NCI-H1436 (cell line): Measurements from ENCODE around the gene BAHCC1.

Source experiments
- DNase-seq: peaks from one replicate; lab custom pipeline; 2025; lab: John Stamatoyannopoulos, UW

Gene BAHCC1

GRCh38 chr17:81386646-81387099 lies 8.6 kb upstream of the BAHCC1 start:
- DNase-seq, result no peak

- no peak for DNase-seq
Measured at GRCh38 chr17:81387100-81388090, 7.9 kb upstream of the BAHCC1 start.

- DNase-seq, result no peak
Measured at GRCh38 chr17:81388091-81388611, 7.1 kb upstream of the BAHCC1 start.

DNA sequence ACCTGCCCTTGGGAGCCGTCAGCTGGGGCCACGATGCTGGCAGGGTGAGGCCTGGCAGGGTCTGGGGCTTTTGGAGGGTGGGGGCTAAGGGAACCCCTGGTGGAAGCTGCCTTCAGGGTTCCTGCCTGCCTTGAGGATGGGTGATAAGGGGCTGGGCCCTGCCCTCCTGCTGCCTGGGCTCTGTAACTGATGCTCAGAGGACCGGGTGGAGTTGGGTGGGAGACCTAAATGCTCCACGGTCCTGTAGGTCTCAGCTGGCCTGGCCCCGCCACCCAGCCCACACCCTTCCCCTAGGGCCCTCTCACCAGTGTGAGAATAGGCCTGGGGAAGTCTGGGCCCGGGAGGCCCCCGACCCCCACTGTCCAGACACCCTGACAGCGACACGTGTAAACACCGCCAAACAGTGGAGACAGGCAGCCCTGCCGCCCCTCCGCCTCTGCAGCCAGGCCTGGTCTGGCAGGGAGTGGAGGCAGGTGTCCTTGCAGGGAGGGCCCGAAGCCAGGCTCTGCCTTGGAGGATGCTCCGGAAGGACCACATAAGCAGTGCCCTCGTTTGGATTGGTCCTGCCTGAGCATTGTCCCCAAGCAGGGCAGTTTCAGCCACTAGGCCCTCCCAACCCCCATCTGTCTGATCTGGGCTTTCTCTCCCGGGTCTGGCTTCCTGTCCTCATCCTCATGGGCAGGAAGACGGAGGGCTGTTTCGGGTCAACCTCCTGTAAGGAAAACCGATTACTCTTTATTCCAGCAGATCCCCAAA lies 6.5 kb upstream of the BAHCC1 start:
- DNase-seq, result no peak

- DNase-seq, result no peak
Measured at GRCh38 chr17:81389585-81389984, 5.7 kb upstream of the BAHCC1 start.

DNA sequence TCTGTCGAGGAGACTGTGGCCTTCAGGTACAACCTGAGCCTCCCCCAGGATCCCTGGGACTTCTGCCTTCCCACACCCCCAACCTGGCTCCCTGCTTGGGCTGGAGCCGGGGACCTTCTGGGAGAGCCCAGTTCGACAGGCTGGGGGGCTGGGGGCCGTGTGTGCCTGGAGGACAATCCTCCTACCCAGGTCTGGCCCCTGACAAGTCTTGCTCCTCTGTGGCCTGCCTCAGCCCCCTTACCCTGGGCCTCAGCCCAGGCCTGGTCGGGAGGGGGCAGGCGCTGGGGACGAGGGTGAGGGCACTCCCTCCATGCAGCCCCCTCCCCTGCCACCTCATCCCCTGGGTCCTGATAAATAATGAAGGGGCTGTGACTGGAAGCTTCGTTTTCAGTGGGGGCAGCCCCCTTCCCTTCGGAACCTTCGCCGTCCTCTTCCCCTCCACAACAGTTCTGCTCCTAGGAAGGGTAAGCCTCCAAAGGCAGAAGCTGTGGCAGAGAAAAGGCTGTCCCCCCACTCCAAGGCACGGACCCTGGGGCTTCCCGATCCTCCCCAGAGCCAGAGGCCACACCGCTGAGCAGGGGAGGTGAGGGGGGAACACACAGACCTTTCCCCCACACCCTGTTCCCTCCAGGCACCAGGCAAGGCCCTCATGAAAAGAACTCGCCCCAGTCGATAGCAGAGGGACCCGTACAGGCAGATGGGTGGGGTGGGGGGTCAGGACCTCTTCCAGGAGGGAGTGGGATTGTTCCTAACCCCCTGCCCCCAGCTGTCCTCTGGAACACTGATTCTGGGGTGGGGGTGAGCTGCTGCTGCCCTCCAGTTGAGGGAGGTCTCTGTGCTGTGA lies 5.0 kb upstream of the BAHCC1 start:
- DNase-seq, result no peak

- no peak for DNase-seq
Measured at GRCh38 chr17:81390873-81391255, 4.4 kb upstream of the BAHCC1 start.

DNA sequence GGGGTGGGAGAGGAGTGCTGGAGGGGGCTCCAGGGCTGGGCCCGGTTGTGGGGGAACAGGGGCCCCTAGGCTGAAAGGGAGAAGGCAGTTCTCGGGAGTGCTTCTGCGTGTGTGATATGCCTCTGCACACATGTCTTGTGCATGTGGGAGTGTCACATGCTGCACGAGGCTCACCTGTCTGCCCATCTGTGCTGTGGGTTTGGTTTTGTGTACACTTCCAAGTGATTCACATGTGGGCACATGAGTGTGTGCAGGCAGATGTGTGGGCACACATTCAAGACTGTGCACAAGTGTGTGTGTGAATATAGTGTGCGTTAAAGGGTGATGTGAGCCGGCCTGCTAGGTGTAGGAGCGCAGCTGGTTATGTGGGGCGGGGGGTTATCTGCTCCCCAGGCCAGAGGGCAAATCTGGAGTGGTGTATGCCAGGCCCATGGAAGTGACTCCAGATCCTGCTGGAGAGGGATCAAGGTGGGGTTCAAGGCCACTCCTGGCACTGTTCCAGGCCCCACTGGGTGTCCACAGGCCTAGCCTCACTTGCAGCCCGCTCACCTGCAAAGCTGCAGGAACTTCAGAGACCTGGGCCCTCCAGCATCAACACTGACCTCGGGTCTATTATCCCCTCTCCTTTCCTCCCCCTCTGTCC lies 3.8 kb upstream of the BAHCC1 start:
- DNase-seq, result no peak

- DNase-seq, result no peak
Measured at GRCh38 chr17:81391936-81392908, 3.0 kb upstream of the BAHCC1 start.

GRCh38 chr17:81392909-81393654 lies 2.2 kb upstream of the BAHCC1 start:
- no peak for DNase-seq

DNA sequence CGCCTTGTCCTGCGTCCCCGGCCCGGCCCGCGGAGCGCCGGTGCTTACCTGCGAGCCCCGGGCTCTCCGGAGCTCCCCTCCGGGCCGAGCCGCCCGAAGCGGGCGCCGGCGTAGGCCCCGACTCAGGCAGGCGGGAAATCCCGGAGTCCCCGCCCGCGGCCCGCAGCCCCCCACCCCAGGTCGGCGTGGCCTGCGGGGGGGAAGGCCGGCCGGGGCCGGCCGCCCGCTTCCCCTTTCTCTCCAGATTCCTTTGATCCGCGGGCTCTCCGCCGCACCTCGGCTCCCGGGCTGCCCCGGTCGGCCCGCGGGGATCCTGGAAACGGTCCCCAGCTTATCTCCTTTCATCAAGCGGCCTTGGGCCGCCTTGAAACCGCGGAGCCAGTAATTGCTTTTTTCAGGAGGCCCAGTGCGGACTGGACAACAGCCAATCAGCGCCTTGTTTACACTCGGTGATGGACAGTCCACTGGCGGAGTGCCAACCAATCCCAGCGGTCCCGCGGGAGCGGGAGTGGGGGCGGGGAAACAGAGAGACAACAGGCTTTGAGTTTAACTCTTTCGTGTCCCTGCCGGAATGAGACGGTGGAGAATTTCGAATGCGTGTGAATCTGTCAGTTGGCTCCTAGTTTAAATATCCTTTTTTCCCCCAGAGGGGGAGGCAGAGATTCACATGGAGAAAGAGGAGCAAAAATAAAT lies 1.4 kb upstream of the BAHCC1 start:
- peak; percentile 100 for DNase-seq

DNA sequence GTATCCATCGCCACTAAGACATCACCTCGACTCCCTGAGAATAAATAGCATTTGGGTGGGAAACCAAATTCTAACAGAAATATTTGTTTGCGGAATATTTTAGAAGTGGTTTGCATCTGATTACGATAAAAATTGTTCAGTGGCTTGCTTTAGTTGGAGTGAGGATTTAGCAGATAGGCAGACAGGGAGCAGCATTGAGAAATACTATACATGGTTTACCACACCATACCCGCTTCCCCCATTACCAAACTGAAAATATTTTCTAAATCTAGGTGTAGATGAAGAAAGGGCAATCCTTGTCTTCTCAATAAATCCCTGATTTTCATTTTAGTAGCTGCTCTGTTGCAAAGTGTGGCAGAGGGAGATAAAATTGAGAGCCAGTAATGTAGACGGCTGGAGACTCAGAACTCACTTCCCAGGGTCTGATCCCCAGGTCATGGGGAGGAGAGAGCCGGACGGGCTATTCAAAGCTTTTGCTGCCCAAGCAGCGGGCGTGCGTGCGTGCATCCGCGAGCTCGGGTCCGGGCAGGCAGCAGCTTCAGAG lies 808 bp upstream of the BAHCC1 start:
- no peak for DNase-seq

GRCh38 chr17:81395600-81396277 lies 482 bp downstream of the BAHCC1 start:
- DNase-seq, result no peak

DNA sequence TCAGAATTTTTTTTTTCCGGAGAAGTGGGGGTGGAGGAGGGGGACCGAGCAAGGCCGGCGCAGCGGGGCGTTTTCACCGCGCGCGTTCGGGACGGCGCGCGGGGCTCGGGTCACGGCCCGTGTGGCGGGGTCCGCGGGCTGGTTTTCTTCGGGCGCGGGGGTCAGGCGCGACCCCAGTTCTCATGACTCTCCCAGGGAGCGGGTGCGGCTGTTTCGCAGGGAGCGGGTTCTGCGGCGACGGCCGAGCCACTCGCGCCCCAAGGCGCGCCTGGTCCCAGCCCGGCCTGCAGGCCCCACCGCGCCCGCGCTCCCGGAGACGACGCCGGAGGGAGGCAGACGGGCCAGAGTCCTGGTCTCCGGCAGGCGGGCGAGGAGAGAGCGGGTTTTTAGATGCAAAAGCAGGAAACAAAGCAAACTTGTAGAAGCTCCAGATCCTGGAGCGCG lies 1.0 kb downstream of the BAHCC1 start:
- no peak for DNase-seq

- DNase-seq, result peak; percentile 39
Measured at GRCh38 chr17:81396722-81397313, 1.6 kb downstream of the BAHCC1 start.

DNA sequence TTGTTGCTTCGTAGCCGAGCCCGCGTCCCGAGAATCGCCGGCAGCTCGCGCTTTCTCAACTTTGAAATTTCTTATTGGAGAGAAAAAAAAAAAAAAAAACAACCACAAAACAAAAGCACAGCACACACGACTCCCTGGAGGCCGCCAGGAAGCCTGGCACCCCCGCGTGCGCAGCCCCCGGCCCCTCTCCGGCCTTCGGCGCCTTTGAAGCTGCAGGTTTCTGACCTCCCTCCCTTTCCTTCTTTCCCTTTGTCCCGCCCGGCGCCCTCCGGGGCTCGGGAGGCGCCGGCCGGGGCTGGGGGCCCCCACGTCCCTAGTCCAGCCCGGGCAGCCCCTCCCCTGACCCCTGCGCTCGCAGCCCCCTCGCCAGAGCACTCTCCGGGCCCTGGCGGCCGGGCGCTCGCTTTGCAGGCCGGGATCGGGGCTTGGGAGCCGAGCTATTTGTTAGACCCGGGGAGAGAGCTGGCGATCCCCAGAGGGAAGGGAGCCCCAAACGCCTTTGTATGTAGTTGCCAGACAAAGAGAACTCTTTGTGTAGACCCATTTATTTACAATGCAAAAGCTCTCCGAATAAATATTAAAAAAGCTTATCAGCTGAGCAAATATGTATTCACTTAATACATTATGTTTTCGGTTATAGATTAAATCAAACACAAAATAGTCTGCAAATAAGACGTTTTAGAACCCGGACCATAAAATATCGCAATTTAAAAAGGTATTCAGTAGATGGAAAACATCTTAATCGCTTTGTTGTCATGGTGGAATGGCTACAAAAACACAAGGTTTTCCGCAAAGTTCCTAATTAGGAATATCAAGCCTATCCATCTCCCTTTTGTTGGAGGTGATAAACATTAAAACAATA lies 2.3 kb downstream of the BAHCC1 start:
- peak; percentile 71 for DNase-seq
